ENCODE results near the gene PNMT. TPM values are rescaled to one million over a fixed set of nuclear protein-coding genes. Genes with fewer than 3 reads are reported as not detected.

The PNMT gene
- total RNA-seq, 1 donor from 2014 or later = 2.8 TPM

- DNase-seq (ENCODE audit: low read depth in 2 of 2) = no peak
Observed at GRCh38 chr17:39633570-39634183, 34.6 kb upstream of the PNMT start.

GRCh38 chr17:39634384-39634871 lies 33.8 kb upstream of the PNMT start:
- peak; percentile 56 to 57 for DNase-seq (ENCODE audit: low read depth in 2 of 2)

GRCh38 chr17:39635614-39636176 lies 32.6 kb upstream of the PNMT start:
- no peak for DNase-seq (ENCODE audit: low read depth in 2 of 2)

GRCh38 chr17:39636587-39636926 lies 31.7 kb upstream of the PNMT start:
- no peak for DNase-seq (ENCODE audit: low read depth in 2 of 2)

GRCh38 chr17:39636927-39637736 lies 31.1 kb upstream of the PNMT start, which contains the start of gene STARD3:
Gene STARD3, plus strand, starts transcription at chr17:39637144. Its CDS starts 16,388 bp downstream, at chr17:39653532.
- peak; percentile 91 to 93 for DNase-seq (ENCODE audit: low read depth in 2 of 2)

GRCh38 chr17:39638317-39638716 lies 29.9 kb upstream of the PNMT start:
- DNase-seq (ENCODE audit: low read depth in 2 of 2) = no peak

GRCh38 chr17:39639043-39639442 lies 29.2 kb upstream of the PNMT start:
- DNase-seq (ENCODE audit: low read depth in 2 of 2) = no peak

- DNase-seq (ENCODE audit: low read depth in 2 of 2) = no peak
Observed at GRCh38 chr17:39639566-39640458, 28.4 kb upstream of the PNMT start.

GRCh38 chr17:39640591-39641031 lies 27.6 kb upstream of the PNMT start:
- peak in 1 of 2 donors; percentile 14 for DNase-seq (ENCODE audit: low read depth in 2 of 2)

GRCh38 chr17:39641097-39641496 lies 27.2 kb upstream of the PNMT start:
- no peak for DNase-seq (ENCODE audit: low read depth in 2 of 2)

- no peak for DNase-seq (ENCODE audit: low read depth in 2 of 2)
Observed at GRCh38 chr17:39641883-39642282, 26.4 kb upstream of the PNMT start.

GRCh38 chr17:39642291-39643074 lies 25.8 kb upstream of the PNMT start:
- no peak for DNase-seq (ENCODE audit: low read depth in 2 of 2)

GRCh38 chr17:39643271-39643670 lies 25.0 kb upstream of the PNMT start:
- DNase-seq (ENCODE audit: low read depth in 2 of 2) = peak in 1 of 2 donors; percentile 46

GRCh38 chr17:39647256-39647655 lies 21.0 kb upstream of the PNMT start:
- no peak for DNase-seq (ENCODE audit: low read depth in 2 of 2)

- no peak for DNase-seq (ENCODE audit: low read depth in 2 of 2)
Observed at GRCh38 chr17:39648616-39649366, 19.5 kb upstream of the PNMT start.

- DNase-seq (ENCODE audit: low read depth in 2 of 2) = peak in 1 of 2 donors; percentile 27
Observed at GRCh38 chr17:39650121-39650579, 18.1 kb upstream of the PNMT start.

GRCh38 chr17:39651923-39652586 lies 16.2 kb upstream of the PNMT start:
- no peak for DNase-seq (ENCODE audit: low read depth in 2 of 2)

- DNase-seq (ENCODE audit: low read depth in 2 of 2) = no peak
Observed at GRCh38 chr17:39652587-39653315, 15.5 kb upstream of the PNMT start.

GRCh38 chr17:39653316-39653661 lies 15.0 kb upstream of the PNMT start:
- DNase-seq (ENCODE audit: low read depth in 2 of 2) = no peak
